SK-N-SH (cell line): ENCODE measurements around the gene COL20A1. TPM values are rescaled to one million over a fixed set of nuclear protein-coding genes. Genes with fewer than 3 reads are reported as not detected.

ENCODE experiments used
- CTCF ChIA-PET: fragments of 300-600, 350-600 bp; formaldehyde crosslinking; extraction: SDS; loops from one replicate; lab custom pipeline; 2021; lab: Yijun Ruan, JAX
- POLR2A ChIA-PET: fragments of 350-600 bp; sonication (Branson Sonifier 250); formaldehyde crosslinking; extraction: SDS; loops from one replicate; lab custom pipeline; 2020; ENCODE audit warnings: antibody characterized with exemption, inconsistent platforms; lab: Yijun Ruan, JAX
- DNase-seq: peaks from one replicate; pipeline ENCODE4 v3.0.0; 2012
- H2AFZ ChIP-seq: fragments of 200-600 bp; sonication (generic); 2 replicates; pipeline ENCODE4 v1.8.1; 2016; ENCODE audit warnings: antibody characterized with exemption, mild to moderate bottlenecking, low read depth
- H3F3A ChIP-seq: fragments of 200-600 bp; sonication (generic); replicated peaks from 2 replicates; pipeline ENCODE3; 2016; ENCODE audit warnings: antibody characterized with exemption, mild to moderate bottlenecking; ENCODE audit not compliant: insufficient read depth
- H3K27ac ChIP-seq, 2 experiments: fragments of 200-500 bp in 1 of 2; fragments of 200-600 bp in 1 of 2; sonication (Bioruptor generic) in 1 of 2; sonication (generic), shearing (Covaris generic) in 1 of 2; 2 replicates each; pipeline versions ENCODE4 v1.5.1 to v1.6.1; 2014 to 2016; ENCODE audit warnings: low read depth in 2 of 2, inconsistent platforms in 1 of 2, low read length in 1 of 2, mild to moderate bottlenecking in 1 of 2, mixed read lengths in 1 of 2
- H3K27me3 ChIP-seq: fragments of 200-600 bp; sonication (generic), shearing (Covaris generic); 2 replicates; pipeline ENCODE4 v1.6.1; 2016; ENCODE audit warnings: mixed run types; ENCODE audit not compliant: insufficient read depth
- H3K36me3 ChIP-seq, 2 experiments: fragments of 200-500 bp in 1 of 2; fragments of 200-600 bp in 1 of 2; sonication (Bioruptor generic) in 1 of 2; sonication (generic) in 1 of 2; replicated peaks in 1 of 2; 2 replicates each; pipeline versions ENCODE3 to v1.5.1; 2014 to 2016; ENCODE audit warnings: low read length in 1 of 2, mild to moderate bottlenecking in 1 of 2; ENCODE audit not compliant: insufficient read depth in 2 of 2, control insufficient read depth in 1 of 2
- H3K4me1 ChIP-seq, 2 experiments: fragments of 200-500 bp in 1 of 2; fragments of 200-600 bp in 1 of 2; sonication (Bioruptor generic) in 1 of 2; sonication (generic), shearing (Covaris generic) in 1 of 2; 2 replicates each; pipeline versions ENCODE4 v1.5.1 to v1.6.1; 2014 to 2016; ENCODE audit warnings: low read depth in 1 of 2, low read length in 1 of 2, mixed run types in 1 of 2; ENCODE audit not compliant: insufficient read depth in 2 of 2, control insufficient read depth in 1 of 2
- H3K4me2 ChIP-seq: fragments of 200-600 bp; sonication (generic), shearing (Covaris generic); 2 replicates; pipeline ENCODE4 v1.6.1; 2017; ENCODE audit warnings: mixed run types
- H3K4me3 ChIP-seq, 2 experiments: fragments of 200-500 bp in 1 of 2; fragments of 200-600 bp in 1 of 2; sonication (Bioruptor generic) in 1 of 2; sonication (generic), shearing (Covaris generic) in 1 of 2; 2 replicates each; pipeline versions ENCODE4 v1.5.1 to v1.8.1; 2014 to 2016; ENCODE audit warnings: low read depth in 2 of 2, inconsistent platforms in 1 of 2, low read length in 1 of 2, mild to moderate bottlenecking in 1 of 2, mixed read lengths in 1 of 2, moderate library complexity in 1 of 2
- H3K79me2 ChIP-seq: fragments of 200-600 bp; sonication (generic); 2 replicates; pipeline ENCODE4 v1.8.1; 2017; ENCODE audit warnings: mild to moderate bottlenecking; ENCODE audit not compliant: insufficient read depth
- H3K9ac ChIP-seq: fragments of 200-600 bp; sonication (generic); 2 replicates; pipeline ENCODE4 v1.6.1; 2017; ENCODE audit warnings: mixed run types
- H3K9me2 ChIP-seq: fragments of 200-600 bp; sonication (generic); 2 replicates; pipeline ENCODE4 v1.6.1; 2017; ENCODE audit warnings: mixed run types
- H3K9me3 ChIP-seq: fragments of 200-600 bp; sonication (generic); 2 replicates; pipeline ENCODE4 v1.6.1; 2017; ENCODE audit warnings: mixed run types, mild to moderate bottlenecking, moderate library complexity
- H4K20me1 ChIP-seq: fragments of 200-600 bp; sonication (generic); 2 replicates; pipeline ENCODE4 v1.6.1; 2017; ENCODE audit warnings: mild to moderate bottlenecking, mixed run types; ENCODE audit not compliant: insufficient read depth
- CTCF ChIP-seq: fragments of 200-600 bp; sonication (generic); IDR thresholded peaks from 2 replicates; pipeline ENCODE4 v1.6.1; 2017; ENCODE audit warnings: antibody characterized with exemption, mild to moderate bottlenecking, moderate library complexity
- EZH2phosphoT487 ChIP-seq: fragments of 200-600 bp; sonication (generic); IDR thresholded peaks from 2 replicates; pipeline ENCODE4 v1.6.1; 2017; ENCODE audit warnings: low read depth, mixed run types, mild to moderate bottlenecking, antibody characterized with exemption, moderate library complexity, borderline replicate concordance
- FOSL2 ChIP-seq: IDR thresholded peaks from 2 replicates; pipeline ENCODE4 v1.4.0; 2012; ENCODE audit warnings: low read depth, mild to moderate bottlenecking, moderate library complexity, borderline replicate concordance
- GABPA ChIP-seq: IDR thresholded peaks from 2 replicates; pipeline ENCODE4 v1.4.0; 2012; ENCODE audit warnings: low read depth, mild to moderate bottlenecking
- JUND ChIP-seq: IDR thresholded peaks from 2 replicates; pipeline ENCODE4 v1.4.0; 2012
- MAX ChIP-seq: IDR thresholded peaks from 2 replicates; pipeline ENCODE4 v1.4.0; 2012; ENCODE audit warnings: low read depth
- MEF2A ChIP-seq: IDR thresholded peaks from 2 replicates; pipeline ENCODE4 v1.4.0; 2012; ENCODE audit warnings: low read depth, borderline replicate concordance
- MXI1 ChIP-seq: IDR thresholded peaks from 2 replicates; pipeline ENCODE4 v1.6.1; 2012; ENCODE audit warnings: mild to moderate bottlenecking, low read depth, low read length, improper control_type of control experiment
- NFIC ChIP-seq: IDR thresholded peaks from 2 replicates; pipeline ENCODE4 v1.4.0; 2012; ENCODE audit warnings: borderline replicate concordance
- NRF1 ChIP-seq: IDR thresholded peaks from 2 replicates; pipeline ENCODE4 v1.6.1; 2012; ENCODE audit warnings: low read depth, mild to moderate bottlenecking, low read length
- PBX3 ChIP-seq: IDR thresholded peaks from 2 replicates; pipeline ENCODE4; 2012
- POLR2AphosphoS5 ChIP-seq: IDR thresholded peaks from 2 replicates; pipeline ENCODE4 v1.6.1; 2012; ENCODE audit warnings: low read depth, low read length
- RAD21 ChIP-seq: IDR thresholded peaks from 2 replicates; pipeline ENCODE4 v1.6.1; 2012; ENCODE audit warnings: mild to moderate bottlenecking, low read length
- REST ChIP-seq: IDR thresholded peaks from 2 replicates; pipeline ENCODE4 v1.6.1; 2012; ENCODE audit warnings: mild to moderate bottlenecking, low read depth, low read length, moderate library complexity
- RFX5 ChIP-seq: IDR thresholded peaks from 2 replicates; pipeline ENCODE4 v1.6.1; 2012; ENCODE audit warnings: mild to moderate bottlenecking, improper control_type of control experiment, low read length
- RXRA ChIP-seq: IDR thresholded peaks from 2 replicates; pipeline ENCODE4 v1.4.0; 2012; ENCODE audit warnings: low read depth, mild to moderate bottlenecking, borderline replicate concordance
- SMC3 ChIP-seq: IDR thresholded peaks from 2 replicates; pipeline ENCODE4 v1.6.1; 2012; ENCODE audit warnings: low read depth, low read length, improper control_type of control experiment
- TCF12 ChIP-seq: IDR thresholded peaks from 2 replicates; pipeline ENCODE4 v1.4.0; 2012
- USF1 ChIP-seq: IDR thresholded peaks from 2 replicates; pipeline ENCODE4 v1.4.0; 2012; ENCODE audit warnings: low read depth, borderline replicate concordance
- USF2 ChIP-seq: fragments of 150-350 bp; IDR thresholded peaks from 2 replicates; pipeline ENCODE4 v1.6.1; 2017; ENCODE audit warnings: antibody characterized with exemption, low read length, low read depth, borderline replicate concordance
- WGBS: methylation state at CpG from one replicate; pipeline ENCODE4 v1.1.6; 2017; ENCODE audit warnings: low lambda C conversion rate; 5-methylcytosine and 5-hydroxymethylcytosine counted together
- polyA plus RNA-seq, 3 experiments: library from polyadenylated mRNA; depleted of rRNA; stranded (reverse); fragments of >200 nt; gene quantifications; 2 replicates each; pipeline ENCODE4 v1.2.3, GENCODE V29; 2012

COL20A1 gene
- polyA plus RNA-seq, 1 of the 3 experiments (the other 2 are of a cell fraction): not detected

- Histone ChIP-seq H4K20me1 (no peaks in the 10 kb centered on the region), H3K4me1 (no peaks in the 10 kb centered on the region; a peak in 1 of 4 replicates), H3K4me3 (no peak overlapping the region), H2AFZ (no peak overlapping the region), H3K9ac (no peak overlapping the region), H3K9me2 (no peaks in the 10 kb centered on the region), H3K79me2 (no peaks in the 10 kb centered on the region), H3K36me3 (no peaks in the 10 kb centered on the region), H3K27ac (no peak overlapping the region), H3K27me3 (no peaks in the 10 kb centered on the region), H3F3A (no peaks in the 10 kb centered on the region), H3K4me2 (no peak overlapping the region), H3K9me3 (no peaks in the 10 kb centered on the region)
- ChIA-PET POLR2A (no interaction called here), CTCF (interaction anchor here (1.2 to 7.3 kb wide), 3 partner anchors 25 to 48 kb away, joined by 3 to 39 read pairs (median 30); no protein-coding TSS in a partner anchor)
- 59% methylated on average over 3 of the region's 8 CpGs for WGBS
- no peak for TF ChIP-seq MXI1
- no peak for TF ChIP-seq RFX5
- TF ChIP-seq NFIC: no peak
- TF ChIP-seq TCF12: no peak
- TF ChIP-seq MAX: no peak
- no peak for TF ChIP-seq MEF2A
- no peak for TF ChIP-seq POLR2AphosphoS5
- TF ChIP-seq GABPA: no peak
- no peak for TF ChIP-seq REST
- no peak for TF ChIP-seq EZH2phosphoT487
- TF ChIP-seq USF1: no peak
- TF ChIP-seq SMC3: no peak
- no peak for TF ChIP-seq RAD21
- TF ChIP-seq PBX3: no peak
- no peak for TF ChIP-seq USF2
- no peak for TF ChIP-seq CTCF
- TF ChIP-seq RXRA: no peak
- TF ChIP-seq NRF1: no peak
- no peak for TF ChIP-seq FOSL2
- no peak for TF ChIP-seq JUND
- no peak for DNase-seq
These were observed 63.5 kb downstream of the COL20A1 start for GRCh38 chr20:63356511-63356910.
